A549 (cell line): ENCODE results near the gene C16orf78. TPM values are rescaled to one million over a fixed set of nuclear protein-coding genes. Genes with fewer than 3 reads are reported as not detected.

Experiments used
- ATAC-seq, 2 experiments: fragments of 200-7000 bp in 1 of 2; fragments of >200 bp in 1 of 2; cut with Nextera tagmentation in 1 of 2; cut with Tn5 transposase in 1 of 2; 3 replicates each; pipeline versions ENCODE4 v1.8.0 to v1.9.1; 2018 to 2020; ENCODE audit warnings: mild to moderate bottlenecking in 1 of 2, moderate library complexity in 1 of 2
- CTCF ChIA-PET: fragments of 300-600 bp; sonication (Branson Sonifier 250); formaldehyde crosslinking; extraction: SDS; loops from one replicate; lab custom pipeline; 2021; ENCODE audit warnings: antibody characterized with exemption, inconsistent platforms; lab: Yijun Ruan, JAX
- POLR2A ChIA-PET: fragments of 350-600 bp; formaldehyde crosslinking; extraction: SDS; loops from one replicate; lab custom pipeline; 2021; ENCODE audit warnings: antibody characterized with exemption, inconsistent platforms; lab: Yijun Ruan, JAX
- DNase-seq, 2 experiments: peaks; one replicate each; pipeline versions ENCODE4 v3.0.0 to v3.0.0-alpha.2; 2011 to 2016; ENCODE audit warnings: low read depth in 1 of 2, low spot score in 1 of 2
- FAIRE-seq: peaks from 2 replicates; lab custom pipeline; 2011; peaks lifted over from hg19 to GRCh38; lab: Jason Lieb, UNC
- H3K27ac ChIP-seq, 2 experiments: fragments of >200 bp; sonication (Bioruptor Twin); formaldehyde crosslinking; 3 replicates each; pipeline ENCODE4 v1.5.1; 2016 to 2017
- H3K4me1 ChIP-seq: fragments of >200 bp; sonication (Bioruptor Twin); formaldehyde crosslinking; 3 replicates; pipeline ENCODE4 v1.6.1; 2016
- H3K4me2 ChIP-seq: fragments of >200 bp; sonication (Bioruptor Twin); formaldehyde crosslinking; 3 replicates; pipeline ENCODE4 v1.6.1; 2016
- H3K4me3 ChIP-seq: fragments of >200 bp; sonication (Bioruptor Twin); formaldehyde crosslinking; 3 replicates; pipeline ENCODE4 v1.5.1; 2016
- H3K9me3 ChIP-seq: fragments of >200 bp; sonication (Bioruptor Twin); formaldehyde crosslinking; 3 replicates; pipeline ENCODE4 v1.6.1; 2016
- BCL3 ChIP-seq: fragments of >200 bp; sonication (Bioruptor Twin); formaldehyde crosslinking; IDR thresholded peaks from 3 replicates; pipeline ENCODE4 v1.6.1; 2016
- CEBPB ChIP-seq, 2 experiments: fragments of >200 bp in 1 of 2; sonication (Bioruptor Twin) in 1 of 2; formaldehyde crosslinking in 1 of 2; IDR thresholded peaks; 2 replicates each; pipeline ENCODE4 v1.6.1; 2012 to 2016
- CHD2 ChIP-seq: fragments of 150-350 bp; IDR thresholded peaks from 2 replicates; pipeline ENCODE4 v1.6.1; 2014; ENCODE audit warnings: low read length; ENCODE audit not compliant: partially characterized antibody
- CHD4 ChIP-seq: fragments of 200-600 bp; sonication (generic); IDR thresholded peaks from 2 replicates; pipeline ENCODE4 v1.6.1; 2016; ENCODE audit warnings: antibody characterized with exemption, mild to moderate bottlenecking, borderline replicate concordance
- CTCF ChIP-seq: fragments of >200 bp; sonication (Bioruptor Twin); formaldehyde crosslinking; IDR thresholded peaks from 3 replicates; pipeline ENCODE4 v1.5.1; 2016
- EHMT2 ChIP-seq: fragments of 200-600 bp; sonication (generic); IDR thresholded peaks from 2 replicates; pipeline ENCODE4 v1.6.1; 2016; ENCODE audit warnings: antibody characterized with exemption, low read depth, mild to moderate bottlenecking, moderate library complexity
- EP300 ChIP-seq, 2 experiments: fragments of >200 bp; sonication (Bioruptor Twin); formaldehyde crosslinking; IDR thresholded peaks; 2 replicates in 1 of 2; 3 replicates in 1 of 2; pipeline ENCODE4 v1.6.1; 2016 to 2017
- ESRRA ChIP-seq: fragments of 150-350 bp; IDR thresholded peaks from 2 replicates; pipeline ENCODE4 v1.6.1; 2014; ENCODE audit warnings: mild to moderate bottlenecking, low read length, borderline replicate concordance
- FOSL2 ChIP-seq, 2 experiments: fragments of 450-650 bp in 1 of 2; fragments of >200 bp in 1 of 2; sonication (Bioruptor Twin) in 1 of 2; formaldehyde crosslinking; IDR thresholded peaks; 2 replicates each; pipeline versions ENCODE4 v1.5.0 to v1.6.1; 2016 to 2020; ENCODE audit warnings: mild to moderate bottlenecking in 1 of 2, moderate library complexity in 1 of 2
- HDAC2 ChIP-seq: fragments of 200-600 bp; sonication (generic); IDR thresholded peaks from 2 replicates; pipeline ENCODE4 v1.6.1; 2016
- HOXA7 ChIP-seq: fragments of 250-450 bp; sonication (Bioruptor Pico); IDR thresholded peaks from 2 replicates; pipeline ENCODE4 v1.5.0; 2020; ENCODE audit warnings: mild to moderate bottlenecking, moderate library complexity
- HOXB5 ChIP-seq: fragments of 250-450 bp; sonication (Bioruptor Pico); IDR thresholded peaks from 2 replicates; pipeline ENCODE4 v1.5.0; 2020; ENCODE audit warnings: mild to moderate bottlenecking, moderate library complexity
- JUNB ChIP-seq: fragments of >200 bp; sonication (Bioruptor Twin); formaldehyde crosslinking; IDR thresholded peaks from 2 replicates; pipeline ENCODE4 v1.6.1; 2016
- KDM1A ChIP-seq: fragments of 200-600 bp; sonication (generic); IDR thresholded peaks from 2 replicates; pipeline ENCODE4 v1.6.1; 2016; ENCODE audit warnings: low read depth, mild to moderate bottlenecking
- MAX ChIP-seq: IDR thresholded peaks from 2 replicates; pipeline ENCODE4 v1.6.1; 2012
- MAZ ChIP-seq: fragments of 150-350 bp; IDR thresholded peaks from 2 replicates; pipeline ENCODE4 v1.6.1; 2014; ENCODE audit warnings: antibody characterized with exemption, low read depth, low read length, borderline replicate concordance
- MYC ChIP-seq: IDR thresholded peaks from 2 replicates; pipeline ENCODE4 v1.6.1; 2012; ENCODE audit warnings: mild to moderate bottlenecking, inconsistent platforms, low read length, improper control_type of control experiment, borderline replicate concordance
- NPAS2 ChIP-seq: fragments of 250-450 bp; sonication (Bioruptor Pico); IDR thresholded peaks from 2 replicates; pipeline ENCODE4 v1.8.0; 2022; ENCODE audit warnings: mild to moderate bottlenecking, moderate library complexity, borderline replicate concordance
- PBX3 ChIP-seq: IDR thresholded peaks from 2 replicates; pipeline ENCODE4 v1.6.1; 2012
- POLR2AphosphoS2 ChIP-seq: conservative IDR thresholded peaks from 2 replicates; pipeline ENCODE4 v1.6.1; 2012; ENCODE audit warnings: low read length, improper control_type of control experiment, inconsistent platforms
- RARB ChIP-seq: fragments of 250-450 bp; sonication (Bioruptor Pico); IDR thresholded peaks from 2 replicates; pipeline ENCODE4 v1.8.0; 2021; ENCODE audit warnings: mild to moderate bottlenecking, moderate library complexity
- RNF2 ChIP-seq: fragments of 200-600 bp; sonication (generic); IDR thresholded peaks from 2 replicates; pipeline ENCODE4 v1.6.1; 2016; ENCODE audit warnings: low read depth, mild to moderate bottlenecking, antibody characterized with exemption, moderate library complexity, borderline replicate concordance
- SREBF2 ChIP-seq: fragments of 450-650 bp; IDR thresholded peaks from 2 replicates; pipeline ENCODE4 v1.6.1; 2014; ENCODE audit warnings: mild to moderate bottlenecking, moderate library complexity
- ZFP36 ChIP-seq: fragments of 450-650 bp; IDR thresholded peaks from 2 replicates; pipeline ENCODE4 v1.6.1; 2014; ENCODE audit warnings: borderline replicate concordance; ENCODE audit not compliant: partially characterized antibody
- ZNF302 ChIP-seq: fragments of 250-450 bp; sonication (Bioruptor Pico); IDR thresholded peaks from 2 replicates; pipeline ENCODE4 v1.9.0; 2021; ENCODE audit warnings: inconsistent platforms, mild to moderate bottlenecking, moderate library complexity
- WGBS: methylation state at CpG from one replicate; pipeline ENCODE4 v1.1.6; 2017; ENCODE audit errors: missing lambda C conversion rate; 5-methylcytosine and 5-hydroxymethylcytosine counted together
- polyA plus RNA-seq, 4 experiments: library from polyadenylated mRNA; depleted of rRNA in 3 of 4; stranded (reverse); fragments of >200 nt; fragmentation: RNase III in 1 of 4; extraction: RNeasy Plus Mini Kit Qiagen cat#74134 plus additional on column Dnase treatment in 1 of 4; gene quantifications; 2 replicates in 3 of 4; 3 replicates in 1 of 4; pipeline ENCODE4 v1.2.3, GENCODE V29; 2011 to 2017

Gene C16orf78
- polyA plus RNA-seq, 2 of the 4 experiments (the other 2 are of a cell fraction) = not detected

GRCh38 chr16:49330562-49331201 lies 42.9 kb upstream of the C16orf78 start:
- DNase-seq = no peak
- 21% methylated on average over 9 of the region's 9 CpGs for WGBS
- POLR2A ChIA-PET = no interaction called here
- CTCF ChIA-PET = no interaction called here
- FAIRE-seq = no peak
- Histone ChIP-seq H3K27ac (no peak overlapping the region), H3K4me3 (no peak overlapping the region), H3K9me3 (no peaks in the 10 kb centered on the region), H3K4me1 (no peaks in the 10 kb centered on the region), H3K4me2 (no peak overlapping the region)
- no peak for ATAC-seq
- TF ChIP-seq ESRRA (no peak), RARB (CRISPR knock-in tag) (no peak), CHD2 (no peak), CHD4 (no peak), FOSL2 (IDR thresholded peaks at IDR 0.05) (no peak), FOSL2 (CRISPR knock-in tag; IDR thresholded peaks at IDR 0.05) (no peak), KDM1A (no peak), JUNB (no peak)

GRCh38 chr16:49332589-49333258 lies 40.9 kb upstream of the C16orf78 start:
- TF ChIP-seq HOXA7 (CRISPR knock-in tag) (no peak), EHMT2 (no peak), CHD2 (no peak), ESRRA (no peak), KDM1A (no peak)
- TF ChIP-seq, all 56 proteins: peak for 0
- ATAC-seq = no peak
- no peak for DNase-seq
- no peak for FAIRE-seq
- ChIA-PET POLR2A (no interaction called here), CTCF (interaction anchor here (0.9 kb wide), 1 partner anchor 18 kb away, joined by 3 read pairs; no protein-coding TSS in a partner anchor)
- H3K27ac ChIP-seq = no peak overlapping the region
- H3K4me2 ChIP-seq = no peak overlapping the region
- no peak overlapping the region for H3K4me3 ChIP-seq
- WGBS = 9% methylated on average over 2 of the region's 2 CpGs
- no peaks in the 10 kb centered on the region for H3K4me1 ChIP-seq
- H3K9me3 ChIP-seq = no peaks in the 10 kb centered on the region

GRCh38 chr16:49333259-49333597 lies 40.4 kb upstream of the C16orf78 start:
- ATAC-seq (no peak), FAIRE-seq (no peak), DNase-seq (no peak)
- H3K27ac ChIP-seq = no peak overlapping the region
- no peak overlapping the region for H3K4me2 ChIP-seq
- TF ChIP-seq POLR2AphosphoS2 = no peak
- ChIA-PET POLR2A (no interaction called here), CTCF (interaction anchor here (0.9 kb wide), 1 partner anchor 17 kb away, joined by 3 read pairs; no protein-coding TSS in a partner anchor)
- H3K4me3 ChIP-seq = no peak overlapping the region
- no peaks in the 10 kb centered on the region for H3K9me3 ChIP-seq
- WGBS = 25% methylated on average over 6 of the region's 7 CpGs
- no peaks in the 10 kb centered on the region for H3K4me1 ChIP-seq

- ChIA-PET POLR2A (no interaction called here), CTCF (interaction anchor here (1.1 to 1.4 kb wide), 2 partner anchors 14 to 649 kb away, joined by 5 read pairs; no protein-coding TSS in a partner anchor)
- no peaks in the 10 kb centered on the region for H3K4me1 ChIP-seq
- WGBS = 4% methylated on average over 8 of the region's 8 CpGs
- H3K4me3 ChIP-seq = no peak overlapping the region
- TF ChIP-seq EHMT2 (no peak), CTCF (no peak), MAZ (no peak), SREBF2 (no peak), POLR2AphosphoS2 (no peak), CEBPB (IDR thresholded peaks at IDR 0.05) (no peak), PBX3 (no peak), EP300 (IDR thresholded peaks at IDR 0.05) (no peak), HDAC2 (no peak), HOXB5 (CRISPR knock-in tag) (no peak), MYC (no peak), RNF2 (no peak), ZFP36 (no peak), NPAS2 (no peak), BCL3 (no peak), MAX (no peak), ZNF302 (CRISPR knock-in tag) (no peak)
- ATAC-seq (no peak), DNase-seq (no peak), FAIRE-seq (no peak)
- no peak overlapping the region for H3K27ac ChIP-seq
- no peak overlapping the region for H3K4me2 ChIP-seq
- no peaks in the 10 kb centered on the region for H3K9me3 ChIP-seq
Observed at GRCh38 chr16:49335828-49336227, 37.8 kb upstream of the C16orf78 start.
